ENCODE measurements around the gene SRGAP2B.
"Not testable (repeated sequence)": the region's sequence is repeated elsewhere in the genome, so short reads cannot be mapped to it uniquely, and the experiment has no call there.

DNA sequence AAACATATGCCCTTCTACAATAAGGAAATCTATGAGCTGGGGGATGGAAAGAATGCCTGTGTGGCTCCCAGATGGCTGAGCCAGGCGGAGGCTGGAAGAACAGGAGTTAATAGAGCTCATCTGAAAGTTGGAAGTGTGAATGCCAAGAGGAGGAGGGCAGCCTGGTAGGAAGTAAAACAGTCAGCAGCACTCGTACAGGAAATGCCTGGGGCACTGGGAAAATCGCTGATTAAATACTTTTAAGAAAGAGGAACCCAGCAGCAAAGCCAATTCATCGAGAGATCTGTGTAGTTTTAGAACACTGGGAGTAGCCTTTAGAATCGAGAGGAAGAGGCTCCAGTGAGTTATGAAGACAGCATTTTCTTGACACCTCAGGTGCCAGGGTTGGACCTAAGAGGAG, 171.5 kb downstream of the SRGAP2B start:
- TF ChIP-seq ZNF2 (tag by site-specific recombination; IDR thresholded peaks at IDR 0.05); ZFP41 (tag by site-specific recombination; IDR thresholded peaks at IDR 0.05; ENCODE audit: borderline replicate concordance); ZNF335 (tag by site-specific recombination; conservative IDR thresholded peaks at IDR 0.05); ZNF837 (tag by site-specific recombination; IDR thresholded peaks at IDR 0.05); ZEB2 (tag by site-specific recombination; IDR thresholded peaks at IDR 0.05); ZBTB20 (tag by site-specific recombination; IDR thresholded peaks at IDR 0.05); KLF8 (tag by site-specific recombination; IDR thresholded peaks at IDR 0.05); ZBTB17 (tag by site-specific recombination; IDR thresholded peaks at IDR 0.05): not testable (repeated sequence)
- TF ChIP-seq, protein P1, sequence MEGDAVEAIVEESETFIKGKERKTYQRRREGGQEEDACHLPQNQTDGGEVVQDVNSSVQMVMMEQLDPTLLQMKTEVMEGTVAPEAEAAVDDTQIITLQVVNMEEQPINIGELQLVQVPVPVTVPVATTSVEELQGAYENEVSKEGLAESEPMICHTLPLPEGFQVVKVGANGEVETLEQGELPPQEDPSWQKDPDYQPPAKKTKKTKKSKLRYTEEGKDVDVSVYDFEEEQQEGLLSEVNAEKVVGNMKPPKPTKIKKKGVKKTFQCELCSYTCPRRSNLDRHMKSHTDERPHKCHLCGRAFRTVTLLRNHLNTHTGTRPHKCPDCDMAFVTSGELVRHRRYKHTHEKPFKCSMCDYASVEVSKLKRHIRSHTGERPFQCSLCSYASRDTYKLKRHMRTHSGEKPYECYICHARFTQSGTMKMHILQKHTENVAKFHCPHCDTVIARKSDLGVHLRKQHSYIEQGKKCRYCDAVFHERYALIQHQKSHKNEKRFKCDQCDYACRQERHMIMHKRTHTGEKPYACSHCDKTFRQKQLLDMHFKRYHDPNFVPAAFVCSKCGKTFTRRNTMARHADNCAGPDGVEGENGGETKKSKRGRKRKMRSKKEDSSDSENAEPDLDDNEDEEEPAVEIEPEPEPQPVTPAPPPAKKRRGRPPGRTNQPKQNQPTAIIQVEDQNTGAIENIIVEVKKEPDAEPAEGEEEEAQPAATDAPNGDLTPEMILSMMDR (tag by site-specific recombination; IDR thresholded peaks at IDR 0.05) = not testable (repeated sequence)
- TF ChIP-seq, protein P2, sequence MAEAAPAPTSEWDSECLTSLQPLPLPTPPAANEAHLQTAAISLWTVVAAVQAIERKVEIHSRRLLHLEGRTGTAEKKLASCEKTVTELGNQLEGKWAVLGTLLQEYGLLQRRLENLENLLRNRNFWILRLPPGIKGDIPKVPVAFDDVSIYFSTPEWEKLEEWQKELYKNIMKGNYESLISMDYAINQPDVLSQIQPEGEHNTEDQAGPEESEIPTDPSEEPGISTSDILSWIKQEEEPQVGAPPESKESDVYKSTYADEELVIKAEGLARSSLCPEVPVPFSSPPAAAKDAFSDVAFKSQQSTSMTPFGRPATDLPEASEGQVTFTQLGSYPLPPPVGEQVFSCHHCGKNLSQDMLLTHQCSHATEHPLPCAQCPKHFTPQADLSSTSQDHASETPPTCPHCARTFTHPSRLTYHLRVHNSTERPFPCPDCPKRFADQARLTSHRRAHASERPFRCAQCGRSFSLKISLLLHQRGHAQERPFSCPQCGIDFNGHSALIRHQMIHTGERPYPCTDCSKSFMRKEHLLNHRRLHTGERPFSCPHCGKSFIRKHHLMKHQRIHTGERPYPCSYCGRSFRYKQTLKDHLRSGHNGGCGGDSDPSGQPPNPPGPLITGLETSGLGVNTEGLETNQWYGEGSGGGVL (tag by site-specific recombination; IDR thresholded peaks at IDR 0.05) = not testable (repeated sequence)
- TF ChIP-seq, protein P3, sequence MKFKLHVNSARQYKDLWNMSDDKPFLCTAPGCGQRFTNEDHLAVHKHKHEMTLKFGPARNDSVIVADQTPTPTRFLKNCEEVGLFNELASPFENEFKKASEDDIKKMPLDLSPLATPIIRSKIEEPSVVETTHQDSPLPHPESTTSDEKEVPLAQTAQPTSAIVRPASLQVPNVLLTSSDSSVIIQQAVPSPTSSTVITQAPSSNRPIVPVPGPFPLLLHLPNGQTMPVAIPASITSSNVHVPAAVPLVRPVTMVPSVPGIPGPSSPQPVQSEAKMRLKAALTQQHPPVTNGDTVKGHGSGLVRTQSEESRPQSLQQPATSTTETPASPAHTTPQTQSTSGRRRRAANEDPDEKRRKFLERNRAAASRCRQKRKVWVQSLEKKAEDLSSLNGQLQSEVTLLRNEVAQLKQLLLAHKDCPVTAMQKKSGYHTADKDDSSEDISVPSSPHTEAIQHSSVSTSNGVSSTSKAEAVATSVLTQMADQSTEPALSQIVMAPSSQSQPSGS (tag by site-specific recombination; IDR thresholded peaks at IDR 0.05; ENCODE audit: low read depth) = not testable (repeated sequence)
- TF ChIP-seq, protein P4, sequence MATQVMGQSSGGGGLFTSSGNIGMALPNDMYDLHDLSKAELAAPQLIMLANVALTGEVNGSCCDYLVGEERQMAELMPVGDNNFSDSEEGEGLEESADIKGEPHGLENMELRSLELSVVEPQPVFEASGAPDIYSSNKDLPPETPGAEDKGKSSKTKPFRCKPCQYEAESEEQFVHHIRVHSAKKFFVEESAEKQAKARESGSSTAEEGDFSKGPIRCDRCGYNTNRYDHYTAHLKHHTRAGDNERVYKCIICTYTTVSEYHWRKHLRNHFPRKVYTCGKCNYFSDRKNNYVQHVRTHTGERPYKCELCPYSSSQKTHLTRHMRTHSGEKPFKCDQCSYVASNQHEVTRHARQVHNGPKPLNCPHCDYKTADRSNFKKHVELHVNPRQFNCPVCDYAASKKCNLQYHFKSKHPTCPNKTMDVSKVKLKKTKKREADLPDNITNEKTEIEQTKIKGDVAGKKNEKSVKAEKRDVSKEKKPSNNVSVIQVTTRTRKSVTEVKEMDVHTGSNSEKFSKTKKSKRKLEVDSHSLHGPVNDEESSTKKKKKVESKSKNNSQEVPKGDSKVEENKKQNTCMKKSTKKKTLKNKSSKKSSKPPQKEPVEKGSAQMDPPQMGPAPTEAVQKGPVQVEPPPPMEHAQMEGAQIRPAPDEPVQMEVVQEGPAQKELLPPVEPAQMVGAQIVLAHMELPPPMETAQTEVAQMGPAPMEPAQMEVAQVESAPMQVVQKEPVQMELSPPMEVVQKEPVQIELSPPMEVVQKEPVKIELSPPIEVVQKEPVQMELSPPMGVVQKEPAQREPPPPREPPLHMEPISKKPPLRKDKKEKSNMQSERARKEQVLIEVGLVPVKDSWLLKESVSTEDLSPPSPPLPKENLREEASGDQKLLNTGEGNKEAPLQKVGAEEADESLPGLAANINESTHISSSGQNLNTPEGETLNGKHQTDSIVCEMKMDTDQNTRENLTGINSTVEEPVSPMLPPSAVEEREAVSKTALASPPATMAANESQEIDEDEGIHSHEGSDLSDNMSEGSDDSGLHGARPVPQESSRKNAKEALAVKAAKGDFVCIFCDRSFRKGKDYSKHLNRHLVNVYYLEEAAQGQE (tag by site-specific recombination; IDR thresholded peaks at IDR 0.05) = not testable (repeated sequence)
- TF ChIP-seq, protein P5, sequence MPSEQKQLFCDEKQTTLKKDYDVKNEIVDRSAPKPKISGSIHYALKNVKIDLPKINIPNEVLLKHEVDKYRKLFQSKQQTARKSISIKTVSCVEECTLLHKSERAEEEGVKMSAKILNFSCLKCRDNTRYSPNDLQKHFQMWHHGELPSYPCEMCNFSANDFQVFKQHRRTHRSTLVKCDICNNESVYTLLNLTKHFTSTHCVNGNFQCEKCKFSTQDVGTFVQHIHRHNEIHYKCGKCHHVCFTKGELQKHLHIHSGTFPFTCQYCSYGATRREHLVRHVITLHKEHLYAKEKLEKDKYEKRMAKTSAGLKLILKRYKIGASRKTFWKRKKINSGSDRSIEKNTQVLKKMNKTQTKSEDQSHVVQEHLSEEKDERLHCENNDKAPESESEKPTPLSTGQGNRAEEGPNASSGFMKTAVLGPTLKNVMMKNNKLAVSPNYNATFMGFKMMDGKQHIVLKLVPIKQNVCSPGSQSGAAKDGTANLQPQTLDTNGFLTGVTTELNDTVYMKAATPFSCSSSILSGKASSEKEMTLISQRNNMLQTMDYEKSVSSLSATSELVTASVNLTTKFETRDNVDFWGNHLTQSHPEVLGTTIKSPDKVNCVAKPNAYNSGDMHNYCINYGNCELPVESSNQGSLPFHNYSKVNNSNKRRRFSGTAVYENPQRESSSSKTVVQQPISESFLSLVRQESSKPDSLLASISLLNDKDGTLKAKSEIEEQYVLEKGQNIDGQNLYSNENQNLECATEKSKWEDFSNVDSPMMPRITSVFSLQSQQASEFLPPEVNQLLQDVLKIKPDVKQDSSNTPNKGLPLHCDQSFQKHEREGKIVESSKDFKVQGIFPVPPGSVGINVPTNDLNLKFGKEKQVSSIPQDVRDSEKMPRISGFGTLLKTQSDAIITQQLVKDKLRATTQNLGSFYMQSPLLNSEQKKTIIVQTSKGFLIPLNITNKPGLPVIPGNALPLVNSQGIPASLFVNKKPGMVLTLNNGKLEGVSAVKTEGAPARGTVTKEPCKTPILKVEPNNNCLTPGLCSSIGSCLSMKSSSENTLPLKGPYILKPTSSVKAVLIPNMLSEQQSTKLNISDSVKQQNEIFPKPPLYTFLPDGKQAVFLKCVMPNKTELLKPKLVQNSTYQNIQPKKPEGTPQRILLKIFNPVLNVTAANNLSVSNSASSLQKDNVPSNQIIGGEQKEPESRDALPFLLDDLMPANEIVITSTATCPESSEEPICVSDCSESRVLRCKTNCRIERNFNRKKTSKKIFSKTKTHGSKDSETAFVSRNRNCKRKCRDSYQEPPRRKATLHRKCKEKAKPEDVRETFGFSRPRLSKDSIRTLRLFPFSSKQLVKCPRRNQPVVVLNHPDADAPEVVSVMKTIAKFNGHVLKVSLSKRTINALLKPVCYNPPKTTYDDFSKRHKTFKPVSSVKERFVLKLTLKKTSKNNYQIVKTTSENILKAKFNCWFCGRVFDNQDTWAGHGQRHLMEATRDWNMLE (tag by site-specific recombination; conservative IDR thresholded peaks at IDR 0.05; ENCODE audit: low read depth) = not testable (repeated sequence)

All from HEK293 (cell line).